ENCODE results near the gene OSBPL10. TPM values are rescaled to one million over a fixed set of nuclear protein-coding genes. Genes with fewer than 3 reads are reported as not detected.

The OSBPL10 gene
- total and polyA plus RNA-seq, 8 donors, result 1.8 to 37.7 (median 5.9) TPM

GRCh38 chr3:31957106-31957505, 24.0 kb downstream of the OSBPL10 start:
- peaks cover 7 to 10% (median 8%) of the 10 kb centered on the region in 4 donors for H3K9me3 ChIP-seq
- no peak overlapping the region for H3K4me3 ChIP-seq
- H3K27ac ChIP-seq, result peak overlapping the region in 1 of 5 donors; percentile 75
- DNase-seq, result no peak
- WGBS, 5 donors, result 73 to 90% (median 88%) methylated on average over 3 of the region's 3 CpGs
- H3K36me3 ChIP-seq, result no peaks in the 10 kb centered on the region
- no peaks in the 10 kb centered on the region for H3K27me3 ChIP-seq
- intact Hi-C loops (cut with DNase I; ENCODE audit: low total_unique reads), result no loop called here
- peaks cover 25 to 40% (median 29%) of the 10 kb centered on the region in 4 donors for H3K4me1 ChIP-seq
- TF ChIP-seq POLR2A (IDR thresholded peaks at IDR 0.05), result no peak
- TF ChIP-seq POLR2AphosphoS5 (IDR thresholded peaks at IDR 0.05), result no peak
- TF ChIP-seq CTCF (IDR thresholded peaks at IDR 0.05), result no peak
- no peak for TF ChIP-seq EP300 (IDR thresholded peaks at IDR 0.05)

- no peaks in the 10 kb centered on the region for H3K27me3 ChIP-seq
- H3K27ac ChIP-seq, result no peak overlapping the region
- no peak for DNase-seq
- intact Hi-C loops (cut with DNase I; ENCODE audit: low total_unique reads), result no loop called here
- H3K4me3 ChIP-seq, result no peak overlapping the region
- TF ChIP-seq CTCF (IDR thresholded peaks at IDR 0.05), result no peak
- no peak for TF ChIP-seq POLR2AphosphoS5 (IDR thresholded peaks at IDR 0.05)
- TF ChIP-seq EP300 (IDR thresholded peaks at IDR 0.05), result no peak
- no peak for TF ChIP-seq POLR2A (IDR thresholded peaks at IDR 0.05)
- H3K9me3 ChIP-seq, result peaks cover 7 to 10% (median 8%) of the 10 kb centered on the region in 4 donors
- H3K4me1 ChIP-seq, result peaks cover 16 to 31% (median 24%) of the 10 kb centered on the region in 4 donors
- H3K36me3 ChIP-seq, result no peaks in the 10 kb centered on the region
These were observed 25.5 kb downstream of the OSBPL10 start for GRCh38 chr3:31955581-31955980.

GRCh38 chr3:31953636-31954035, 27.4 kb downstream of the OSBPL10 start:
- no peak for DNase-seq
- intact Hi-C loops (cut with DNase I; ENCODE audit: low total_unique reads), result no loop called here
- Histone ChIP-seq H3K4me1 (peaks cover 6 to 19% (median 10%) of the 10 kb centered on the region in 4 donors), H3K36me3 (no peaks in the 10 kb centered on the region), H3K4me3 (no peak overlapping the region), H3K9me3 (peaks cover 7 to 10% (median 8%) of the 10 kb centered on the region in 4 donors), H3K27me3 (no peaks in the 10 kb centered on the region), H3K27ac (no peak overlapping the region)
- TF ChIP-seq CTCF (IDR thresholded peaks at IDR 0.05) (no peak), POLR2A (IDR thresholded peaks at IDR 0.05) (no peak), EP300 (IDR thresholded peaks at IDR 0.05) (no peak), POLR2AphosphoS5 (IDR thresholded peaks at IDR 0.05) (no peak)
- WGBS, 5 donors, result 80 to 94% (median 90%) methylated on average over 2 of the region's 2 CpGs

GRCh38 chr3:31953091-31953490, 28.0 kb downstream of the OSBPL10 start:
- DNase-seq, result no peak
- Histone ChIP-seq H3K27me3 (no peaks in the 10 kb centered on the region), H3K27ac (no peak overlapping the region), H3K9me3 (peaks cover 7 to 10% (median 8%) of the 10 kb centered on the region in 4 donors), H3K4me1 (peaks cover 2 to 19% (median 10%) of the 10 kb centered on the region in 4 donors), H3K4me3 (no peak overlapping the region), H3K36me3 (no peaks in the 10 kb centered on the region)
- TF ChIP-seq EP300 (IDR thresholded peaks at IDR 0.05) (no peak), CTCF (IDR thresholded peaks at IDR 0.05) (no peak), POLR2A (IDR thresholded peaks at IDR 0.05) (no peak), POLR2AphosphoS5 (IDR thresholded peaks at IDR 0.05) (no peak)
- intact Hi-C loops (cut with DNase I; ENCODE audit: low total_unique reads), result no loop called here
- WGBS, 5 donors, result 72 to 98% (median 92%) methylated on average over 7 of the region's 7 CpGs

Measured in stomach (tissue), 9 donors.